Activated T-cell treated with anti-CD3 and anti-CD28 coated beads, Interleukin-2, amount 50 U/mL, for 72 hours (primary cell): Measurements from ENCODE around the gene CDC42EP3. TPM values are rescaled to one million over a fixed set of nuclear protein-coding genes. Genes with fewer than 3 reads are reported as not detected.

Experiments
- ATAC-seq, 2 donors: fragments of 150-1000 bp; cut with Tn5 transposase; replicated peaks in 1 of 2; 2 replicates each; pipeline ENCODE4 v1.10.0; 2021; ENCODE audit warnings: moderate library complexity in 2 of 2, mild to moderate bottlenecking in 1 of 2
- DNase-seq, 2 donors: peaks; one replicate each; pipeline ENCODE4 v3.0.0; 2021 to 2022; ENCODE audit warnings: mixed read lengths in 1 of 2
- H3K27ac Mint-ChIP-seq: one replicate; pipeline ENCODE4 v1.8.0; 2022; ENCODE audit warnings: mild to moderate bottlenecking, moderate library complexity, mixed read lengths
- H3K27me3 Mint-ChIP-seq: one replicate; pipeline ENCODE4 v1.8.0; 2022; ENCODE audit warnings: low read depth, mixed read lengths
- H3K36me3 Mint-ChIP-seq, 2 donors: one replicate each; pipeline ENCODE4 v1.8.0; 2022; ENCODE audit warnings: mixed read lengths in 2 of 2, mild to moderate bottlenecking in 1 of 2; ENCODE audit not compliant: insufficient read depth in 2 of 2
- H3K4me1 Mint-ChIP-seq: one replicate; pipeline ENCODE4 v1.8.0; 2022; ENCODE audit warnings: low read depth, mixed read lengths
- H3K4me3 Mint-ChIP-seq, 2 donors: one replicate each; pipeline ENCODE4 v1.8.0; 2022; ENCODE audit warnings: mild to moderate bottlenecking in 2 of 2, mixed read lengths in 2 of 2, moderate library complexity in 2 of 2
- H3K9me3 Mint-ChIP-seq, 2 donors: one replicate each; pipeline ENCODE4 v1.8.0; 2022; ENCODE audit warnings: mixed read lengths in 2 of 2
- total RNA-seq, 2 donors: library from RNA; stranded (reverse); gene quantifications; one replicate each; pipeline ENCODE4 v1.2.3, GENCODE V29; 2022

Gene CDC42EP3
- total RNA-seq, 2 donors from 2014 or later: 27.0 to 28.9 TPM

DNA sequence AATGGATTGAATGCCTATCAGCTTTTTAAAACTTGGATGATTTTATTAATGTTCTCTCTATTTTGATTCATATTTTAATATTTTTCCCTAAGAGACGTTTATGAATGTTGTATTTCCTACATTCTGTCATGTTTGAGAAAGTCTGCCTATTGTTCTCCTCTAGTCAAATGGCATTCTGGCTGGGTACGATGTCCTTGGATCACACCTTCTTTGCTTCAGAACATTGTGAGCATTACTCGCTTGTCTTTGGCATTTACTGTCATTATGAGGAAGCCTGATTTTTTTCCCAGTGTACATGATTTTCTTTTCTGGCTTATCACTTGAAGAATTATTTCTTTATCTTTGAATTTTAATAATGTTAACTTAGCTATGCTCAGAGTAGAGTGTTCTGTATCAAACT lies 78.4 kb downstream of the CDC42EP3 start:
- Mint-ChIP-seq H3K9me3 (peaks cover 12 to 14% of the 10 kb centered on the region in 2 donors), H3K4me1 (peaks cover 31% of the 10 kb centered on the region), H3K4me3 (no peak overlapping the region), H3K27me3 (no peaks in the 10 kb centered on the region), H3K27ac (no peak overlapping the region), H3K36me3 (peaks cover 11 to 19% of the 10 kb centered on the region in 2 donors)
- DNase-seq (no peak), ATAC-seq (no peak)
